ENCODE data around the gene DDAH1.

- TF ChIP-seq EP300 (IDR thresholded peaks at IDR 0.05), result no peak
- no peak for TF ChIP-seq POLR2AphosphoS5 (IDR thresholded peaks at IDR 0.05)
- TF ChIP-seq POLR2A (IDR thresholded peaks at IDR 0.05), result no peak
- TF ChIP-seq, protein P1, sequence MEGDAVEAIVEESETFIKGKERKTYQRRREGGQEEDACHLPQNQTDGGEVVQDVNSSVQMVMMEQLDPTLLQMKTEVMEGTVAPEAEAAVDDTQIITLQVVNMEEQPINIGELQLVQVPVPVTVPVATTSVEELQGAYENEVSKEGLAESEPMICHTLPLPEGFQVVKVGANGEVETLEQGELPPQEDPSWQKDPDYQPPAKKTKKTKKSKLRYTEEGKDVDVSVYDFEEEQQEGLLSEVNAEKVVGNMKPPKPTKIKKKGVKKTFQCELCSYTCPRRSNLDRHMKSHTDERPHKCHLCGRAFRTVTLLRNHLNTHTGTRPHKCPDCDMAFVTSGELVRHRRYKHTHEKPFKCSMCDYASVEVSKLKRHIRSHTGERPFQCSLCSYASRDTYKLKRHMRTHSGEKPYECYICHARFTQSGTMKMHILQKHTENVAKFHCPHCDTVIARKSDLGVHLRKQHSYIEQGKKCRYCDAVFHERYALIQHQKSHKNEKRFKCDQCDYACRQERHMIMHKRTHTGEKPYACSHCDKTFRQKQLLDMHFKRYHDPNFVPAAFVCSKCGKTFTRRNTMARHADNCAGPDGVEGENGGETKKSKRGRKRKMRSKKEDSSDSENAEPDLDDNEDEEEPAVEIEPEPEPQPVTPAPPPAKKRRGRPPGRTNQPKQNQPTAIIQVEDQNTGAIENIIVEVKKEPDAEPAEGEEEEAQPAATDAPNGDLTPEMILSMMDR (IDR thresholded peaks at IDR 0.05), result no peak
Observed at GRCh38 chr1:85279458-85280080, 185.4 kb downstream of the DDAH1 start.

Data from sigmoid colon (tissue), 4 donors.